ENCODE results near the gene PRIM2.
"Not testable (repeated sequence)": the region's sequence is repeated elsewhere in the genome, so short reads cannot be mapped to it uniquely, and the experiment has no call there.

Gene PRIM2

GRCh38 chr6:57310095-57310816 lies 7.2 kb upstream of the PRIM2 start:
- DNase-seq, result not testable (repeated sequence)

GRCh38 chr6:57310817-57311157 lies 6.6 kb upstream of the PRIM2 start:
- DNase-seq, result no peak

- DNase-seq, result not testable (repeated sequence)
Measured at GRCh38 chr6:57311300-57312003, 6.0 kb upstream of the PRIM2 start.

- DNase-seq, result no peak
Measured at GRCh38 chr6:57312004-57312345, 5.5 kb upstream of the PRIM2 start.

GRCh38 chr6:57313009-57313408 lies 4.4 kb upstream of the PRIM2 start:
- no peak for DNase-seq

GRCh38 chr6:57313711-57314471 lies 3.5 kb upstream of the PRIM2 start:
- DNase-seq, result no peak

GRCh38 chr6:57315111-57315510 lies 2.3 kb upstream of the PRIM2 start:
- no peak for DNase-seq

GRCh38 chr6:57315851-57316250 lies 1.6 kb upstream of the PRIM2 start:
- DNase-seq, result no peak

GRCh38 chr6:57316581-57317059 lies 810 bp upstream of the PRIM2 start:
- peak; percentile 78 for DNase-seq

- no peak for DNase-seq
Measured at GRCh38 chr6:57324538-57324937, 7.1 kb downstream of the PRIM2 start.

- DNase-seq, result no peak
Measured at GRCh38 chr6:57327311-57327710, 9.9 kb downstream of the PRIM2 start.

- no peak for DNase-seq
Measured at GRCh38 chr6:57328074-57328473, 10.6 kb downstream of the PRIM2 start.

- DNase-seq, result no peak
Measured at GRCh38 chr6:57329933-57330332, 12.5 kb downstream of the PRIM2 start.

GRCh38 chr6:57342148-57342669 lies 24.8 kb downstream of the PRIM2 start:
- no peak for DNase-seq

- not testable (repeated sequence) for DNase-seq
Measured at GRCh38 chr6:57343342-57343741, 25.9 kb downstream of the PRIM2 start.

- not testable (repeated sequence) for DNase-seq
Measured at GRCh38 chr6:57346715-57347114, 29.3 kb downstream of the PRIM2 start.

- DNase-seq, result not testable (repeated sequence)
Measured at GRCh38 chr6:57347597-57347996, 30.2 kb downstream of the PRIM2 start.

- not testable (repeated sequence) for DNase-seq
Measured at GRCh38 chr6:57350443-57350842, 33.0 kb downstream of the PRIM2 start.

- DNase-seq, result not testable (repeated sequence)
Measured at GRCh38 chr6:57352596-57352995, 35.2 kb downstream of the PRIM2 start.

GRCh38 chr6:57358319-57358718 lies 40.9 kb downstream of the PRIM2 start:
- not testable (repeated sequence) for DNase-seq

- DNase-seq, result not testable (repeated sequence)
Measured at GRCh38 chr6:57359766-57360165, 42.3 kb downstream of the PRIM2 start.

GRCh38 chr6:57362340-57362739 lies 44.9 kb downstream of the PRIM2 start:
- DNase-seq, result not testable (repeated sequence)

- DNase-seq, result not testable (repeated sequence)
Measured at GRCh38 chr6:57365076-57365583, 47.7 kb downstream of the PRIM2 start.
